AG09319 (cell line): Measurements from ENCODE around the gene TLE4.

Experiments used
- DNase-seq: peaks from one replicate; pipeline ENCODE4 v3.0.0-alpha.2; 2010; ENCODE audit warnings: low read depth; ENCODE audit errors: extremely low read depth
- TF ChIP-seq, protein P1 (sequence below): IDR thresholded peaks from 2 replicates; pipeline ENCODE4 v1.5.1; 2011; ENCODE audit warnings: low read depth, mild to moderate bottlenecking, inconsistent platforms, low read length, moderate library complexity

The TLE4 gene

DNA sequence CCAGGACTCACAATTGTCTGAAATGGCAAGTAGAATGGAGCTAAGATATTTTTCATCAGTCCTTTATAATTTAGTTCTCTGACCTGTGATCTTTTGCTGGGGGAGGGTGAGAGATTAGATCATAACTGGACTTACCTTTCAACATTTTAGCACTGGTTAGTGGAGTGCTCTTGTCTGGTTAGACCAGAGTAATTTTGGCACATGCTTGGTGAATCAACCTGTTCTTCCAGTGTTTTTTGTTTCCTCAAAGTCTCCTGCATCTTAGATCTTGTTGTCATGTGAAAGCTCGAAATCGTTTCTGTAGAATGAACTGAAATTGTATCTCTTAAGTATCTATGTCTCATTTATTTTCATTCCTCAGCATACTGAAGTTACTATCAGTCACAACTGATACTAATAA, 122.4 kb downstream of the TLE4 start:
- TF ChIP-seq, protein P1, sequence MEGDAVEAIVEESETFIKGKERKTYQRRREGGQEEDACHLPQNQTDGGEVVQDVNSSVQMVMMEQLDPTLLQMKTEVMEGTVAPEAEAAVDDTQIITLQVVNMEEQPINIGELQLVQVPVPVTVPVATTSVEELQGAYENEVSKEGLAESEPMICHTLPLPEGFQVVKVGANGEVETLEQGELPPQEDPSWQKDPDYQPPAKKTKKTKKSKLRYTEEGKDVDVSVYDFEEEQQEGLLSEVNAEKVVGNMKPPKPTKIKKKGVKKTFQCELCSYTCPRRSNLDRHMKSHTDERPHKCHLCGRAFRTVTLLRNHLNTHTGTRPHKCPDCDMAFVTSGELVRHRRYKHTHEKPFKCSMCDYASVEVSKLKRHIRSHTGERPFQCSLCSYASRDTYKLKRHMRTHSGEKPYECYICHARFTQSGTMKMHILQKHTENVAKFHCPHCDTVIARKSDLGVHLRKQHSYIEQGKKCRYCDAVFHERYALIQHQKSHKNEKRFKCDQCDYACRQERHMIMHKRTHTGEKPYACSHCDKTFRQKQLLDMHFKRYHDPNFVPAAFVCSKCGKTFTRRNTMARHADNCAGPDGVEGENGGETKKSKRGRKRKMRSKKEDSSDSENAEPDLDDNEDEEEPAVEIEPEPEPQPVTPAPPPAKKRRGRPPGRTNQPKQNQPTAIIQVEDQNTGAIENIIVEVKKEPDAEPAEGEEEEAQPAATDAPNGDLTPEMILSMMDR, result no peak
- no peak for DNase-seq

DNA sequence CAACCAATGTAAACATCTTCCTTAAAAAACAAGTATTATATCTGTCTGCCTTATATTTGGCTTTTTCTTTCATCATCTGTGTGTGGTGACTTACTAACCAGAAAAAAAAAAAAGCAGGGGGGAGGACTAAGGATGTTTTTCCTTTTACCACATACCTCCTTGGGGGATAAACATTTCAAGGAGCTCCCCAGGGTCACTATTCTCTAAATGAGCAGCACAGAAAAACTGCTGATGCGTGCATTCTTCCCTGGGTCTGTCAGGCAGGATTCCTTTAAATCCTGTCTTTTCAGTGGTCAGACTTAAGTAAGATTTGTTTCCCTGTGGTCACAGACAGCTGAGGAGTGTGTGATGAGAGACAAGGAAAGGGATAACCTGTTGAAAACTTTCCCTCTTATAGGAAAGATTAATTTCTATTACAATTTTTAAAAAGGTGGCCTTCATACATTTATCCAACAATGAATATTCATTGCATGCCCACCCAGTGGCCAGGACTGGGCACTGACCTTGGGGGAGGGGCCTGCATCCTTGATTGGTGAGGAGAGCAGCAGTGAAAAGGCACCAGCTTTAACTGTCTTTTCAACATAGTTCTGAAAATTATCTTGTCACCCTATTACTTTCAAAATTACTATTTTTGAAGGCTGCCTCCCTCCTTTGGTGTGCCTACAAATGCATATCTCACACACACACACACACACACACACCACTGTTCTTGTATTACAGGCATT, 123.1 kb downstream of the TLE4 start:
- DNase-seq, result no peak

DNA sequence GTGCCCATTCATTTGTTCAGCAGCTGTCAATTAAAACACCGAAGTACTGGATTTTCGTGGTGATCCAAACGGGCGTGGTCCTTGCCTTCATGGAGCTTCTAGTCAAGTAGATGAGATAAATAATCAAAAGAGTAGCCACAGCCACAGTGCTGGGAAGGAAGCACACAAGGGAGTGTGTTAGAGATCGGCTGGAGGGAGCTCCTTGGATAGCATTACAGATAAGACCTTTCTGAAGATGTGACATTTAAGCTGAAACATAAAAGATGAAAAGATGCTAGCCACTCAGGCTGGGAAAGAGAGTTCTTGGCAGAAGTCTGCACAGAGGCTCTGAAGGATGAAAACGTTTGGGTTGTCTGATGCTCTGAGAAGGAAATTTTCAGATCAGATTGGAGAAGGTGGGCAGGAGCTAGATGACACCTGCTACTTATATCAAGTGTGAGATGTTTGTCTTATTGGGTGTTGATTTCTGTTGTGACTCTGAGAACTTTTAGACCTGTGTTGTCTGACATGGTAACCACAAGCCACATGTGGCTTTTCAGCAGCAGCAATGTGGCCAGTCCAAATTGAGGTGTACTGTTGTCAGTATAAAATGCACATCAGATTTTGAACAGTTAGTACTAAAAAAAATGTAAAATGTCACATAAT, 123.9 kb downstream of the TLE4 start:
- TF ChIP-seq, protein P1, result no peak
- no peak for DNase-seq

More for the DNA sequence above, 123.1 kb downstream of the TLE4 start:
- TF ChIP-seq, protein P1, result no peak

DNA sequence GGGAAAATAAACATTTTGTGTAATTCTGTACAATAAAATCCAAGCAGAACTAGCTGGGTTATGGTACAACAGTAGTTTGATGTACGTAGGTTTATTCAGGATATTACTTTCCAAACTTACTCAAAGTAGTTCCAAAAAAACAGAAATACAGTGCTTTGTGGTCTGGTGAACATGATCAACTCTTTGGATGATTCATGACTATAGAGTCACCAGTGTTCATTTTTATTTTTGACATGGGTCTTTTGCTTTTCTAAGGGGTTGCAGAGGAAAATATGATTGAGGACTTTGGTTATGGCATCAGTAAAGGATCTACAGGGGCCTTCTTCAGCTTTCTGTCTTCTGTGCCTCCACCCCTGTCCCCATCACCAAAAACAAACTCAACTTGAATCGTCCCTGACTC, 127.2 kb downstream of the TLE4 start:
- DNase-seq, result no peak

DNA sequence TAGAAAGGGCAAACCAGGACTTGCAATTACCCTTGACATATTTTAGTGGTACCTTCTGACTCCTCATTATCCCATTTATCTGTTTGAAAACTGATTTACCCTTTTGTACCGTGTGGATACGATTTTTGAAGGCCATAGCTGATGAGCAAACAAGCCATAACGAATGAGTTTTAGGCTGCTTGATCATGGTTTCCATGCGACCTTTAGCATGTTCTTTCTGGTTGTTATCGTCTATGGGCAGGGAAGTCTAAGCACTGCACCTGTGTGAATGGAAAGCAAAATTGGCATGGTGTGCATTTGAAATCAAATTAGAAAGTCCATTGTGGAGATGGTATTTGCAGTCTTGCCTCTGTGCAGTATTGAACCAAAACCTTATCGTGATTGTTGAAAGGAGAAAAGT, 127.7 kb downstream of the TLE4 start:
- DNase-seq, result no peak
- TF ChIP-seq, protein P1, result no peak

More for the DNA sequence above, 127.2 kb downstream of the TLE4 start:
- TF ChIP-seq, protein P1, result no peak

DNA sequence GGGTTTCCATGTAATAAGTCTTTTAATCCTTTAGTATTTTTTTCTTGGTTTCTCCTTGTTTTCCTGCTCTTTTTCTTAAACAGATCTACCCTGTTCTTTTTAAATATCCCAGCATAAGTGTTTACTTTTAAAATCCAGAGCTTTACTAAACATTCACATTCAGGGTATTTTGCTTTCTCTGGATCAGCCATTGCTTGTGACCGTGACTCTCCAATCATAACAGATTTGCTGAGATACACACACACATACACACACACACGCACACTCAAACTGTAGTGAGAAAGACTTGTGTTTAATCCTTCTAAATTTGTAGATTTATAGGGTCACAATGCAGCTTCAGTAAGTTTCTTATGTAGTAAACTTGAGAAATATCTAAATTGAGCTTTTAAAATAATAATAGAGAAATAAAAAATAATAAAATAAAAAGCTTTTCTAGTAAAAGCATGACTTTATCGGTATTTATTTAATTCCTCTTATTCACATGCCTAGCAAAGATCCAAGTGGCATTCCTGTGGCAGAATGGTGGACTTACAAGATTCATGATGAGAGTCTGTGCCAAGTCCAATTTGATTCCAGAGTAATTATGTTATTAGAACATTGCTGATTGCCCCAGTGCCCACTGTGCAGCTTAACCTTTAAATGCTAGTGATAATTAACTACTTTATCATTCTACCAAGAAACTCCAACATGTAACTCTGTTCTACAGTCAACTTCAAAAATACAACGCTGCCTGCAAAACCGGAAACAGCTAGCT, 129.0 kb downstream of the TLE4 start:
- no peak for DNase-seq
- TF ChIP-seq, protein P1, result no peak

DNA sequence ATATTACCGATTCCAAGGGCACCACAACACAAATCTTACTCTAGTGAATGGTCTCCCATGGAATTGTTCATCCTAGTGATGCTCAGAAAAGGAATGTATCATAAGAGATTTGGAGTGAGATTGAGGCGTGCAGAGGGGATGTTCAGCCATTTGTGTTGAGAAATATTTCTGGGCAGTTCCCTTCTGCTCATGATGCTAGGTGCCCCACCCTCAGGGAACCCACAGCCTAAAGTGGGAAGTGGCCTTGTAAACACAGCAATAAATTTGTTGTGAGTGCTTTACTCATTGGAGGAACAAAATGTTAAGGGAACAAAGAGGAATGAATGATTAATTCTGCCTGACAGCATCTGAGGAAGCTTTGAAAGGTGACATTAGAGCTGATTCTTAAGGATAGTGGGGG, 129.9 kb downstream of the TLE4 start:
- TF ChIP-seq, protein P1, result no peak

More for the DNA sequence above, 129.9 kb downstream of the TLE4 start:
- DNase-seq, result no peak
